Renal cortex interstitium (tissue), 11 donors: ENCODE results near the gene KCNQ1. TPM values are rescaled to one million over a fixed set of nuclear protein-coding genes. Genes with fewer than 3 reads are reported as not detected.

Experiments used
- DNase-seq, 11 donors: peaks; one replicate each; pipeline ENCODE4 v3.0.0-alpha.2; 2013; ENCODE audit warnings: low read depth in 9 of 11, low spot score in 4 of 11; ENCODE audit errors: extremely low read depth in 1 of 11
- polyA plus RNA-seq, 3 donors: library from polyadenylated mRNA; unstranded; fragments of 120-200 nt; gene quantifications; one replicate each; pipeline ENCODE4 v1.2.1, GENCODE V29; 2013; ENCODE audit not compliant: insufficient read length in 3 of 3

Gene KCNQ1
- polyA plus RNA-seq, 3 donors = 9.2 to 13.2 (median 10.6) TPM

DNA sequence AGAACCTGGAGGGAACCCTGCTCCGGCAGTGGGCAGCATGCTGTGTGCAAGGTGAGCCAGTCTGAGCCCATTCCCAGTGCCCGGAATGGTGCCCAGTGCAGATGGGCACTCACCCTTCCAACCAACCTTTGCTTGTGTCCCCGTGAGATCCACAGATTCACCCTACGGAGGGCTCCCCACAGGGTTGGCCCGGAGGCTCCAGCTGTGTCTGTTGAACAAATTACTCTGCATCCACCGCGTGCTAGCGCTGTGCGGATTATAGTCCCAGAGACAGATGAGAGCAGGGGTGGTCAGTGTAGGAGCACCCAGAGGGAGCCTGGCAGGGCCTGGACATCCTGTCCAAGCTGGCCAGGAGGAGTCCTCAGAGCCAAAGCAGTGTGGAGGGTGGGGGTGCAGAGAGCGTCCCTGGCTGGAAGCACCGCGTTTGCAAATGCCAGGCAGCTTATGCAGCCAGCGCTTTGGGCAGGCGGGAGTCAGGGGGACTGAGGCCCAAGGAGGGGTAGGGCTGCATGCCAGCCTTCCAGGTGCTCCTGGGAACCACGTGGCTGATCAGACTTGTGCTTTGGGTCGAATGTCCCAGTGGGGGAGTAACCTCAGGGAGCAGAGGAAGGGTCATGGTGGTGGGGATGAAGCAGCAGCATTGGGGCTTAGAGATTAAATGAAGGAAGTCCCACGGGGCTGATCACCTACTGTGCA is 80.5 kb downstream of the KCNQ1 start:
- no peak for DNase-seq

DNA sequence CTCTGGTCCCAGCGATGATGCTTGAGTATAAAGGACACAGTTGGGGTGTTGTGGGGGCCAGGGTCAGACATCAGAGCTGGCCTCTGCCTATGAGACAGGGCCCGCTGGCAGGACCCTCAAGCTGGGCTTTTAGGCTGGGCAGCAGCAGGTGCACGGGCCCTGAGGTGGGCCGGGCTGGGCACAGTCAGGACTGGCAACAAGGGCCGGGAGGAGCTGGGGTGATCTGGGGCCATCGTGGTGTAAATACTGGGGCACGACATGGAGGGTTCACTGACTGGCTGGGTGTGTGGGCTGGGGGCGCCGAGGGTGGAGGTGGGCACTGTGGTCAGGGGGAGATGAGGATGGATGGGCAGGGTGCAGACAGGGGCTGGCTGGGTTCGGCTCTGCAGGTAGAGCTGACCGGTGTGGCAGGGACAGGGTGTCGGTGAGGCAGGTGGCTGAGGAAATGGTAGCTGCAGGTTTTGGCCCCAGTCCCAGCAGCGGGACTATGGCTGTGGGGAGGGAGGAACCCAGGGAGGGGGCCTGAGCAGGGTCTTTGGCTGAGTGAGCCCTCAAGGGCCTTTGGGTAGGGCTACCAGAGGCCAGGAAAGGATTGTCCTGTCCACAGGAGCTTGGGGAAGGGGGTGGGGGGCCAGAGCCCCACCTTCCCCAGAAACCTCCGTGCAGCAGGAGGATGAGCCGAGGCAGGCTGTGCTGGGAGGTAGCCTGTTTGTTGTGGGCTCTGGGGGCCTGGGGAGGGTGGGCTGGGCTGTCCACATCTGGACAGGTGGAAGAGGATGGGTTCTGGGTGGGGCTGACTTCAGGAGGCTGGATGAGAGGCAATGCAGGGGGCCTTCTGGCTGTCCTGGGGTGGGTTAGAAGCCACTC is 81.4 kb downstream of the KCNQ1 start:
- DNase-seq = no peak

DNA sequence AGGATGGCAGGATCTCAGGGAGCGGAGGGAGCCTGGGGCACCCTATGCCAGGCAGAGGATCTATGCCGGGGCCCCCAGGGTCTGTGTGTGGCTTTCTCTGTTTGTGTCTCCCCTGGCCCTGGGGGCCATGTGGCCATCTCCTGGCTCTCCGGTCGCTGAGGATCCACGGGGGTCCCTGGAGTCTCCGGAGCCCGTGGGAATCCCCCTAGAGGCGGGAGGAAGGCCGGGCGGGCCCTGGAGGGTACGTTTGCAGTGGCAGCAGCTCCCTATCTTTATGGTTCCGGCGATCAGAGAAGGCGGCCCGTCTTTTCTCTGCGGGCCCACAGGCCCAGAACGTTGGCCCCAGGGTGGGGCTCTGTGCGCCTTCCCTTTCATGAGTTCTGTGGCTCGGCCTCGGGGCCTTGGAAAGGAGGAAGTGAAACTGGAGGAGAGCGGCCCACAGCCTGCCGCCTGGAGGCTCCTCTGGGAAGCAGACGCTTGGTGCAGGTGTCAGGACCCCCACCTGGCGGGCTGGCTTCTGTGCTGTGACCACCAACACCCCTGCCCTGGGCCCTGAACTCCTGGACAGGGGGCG is 82.1 kb downstream of the KCNQ1 start:
- DNase-seq = no peak

DNA sequence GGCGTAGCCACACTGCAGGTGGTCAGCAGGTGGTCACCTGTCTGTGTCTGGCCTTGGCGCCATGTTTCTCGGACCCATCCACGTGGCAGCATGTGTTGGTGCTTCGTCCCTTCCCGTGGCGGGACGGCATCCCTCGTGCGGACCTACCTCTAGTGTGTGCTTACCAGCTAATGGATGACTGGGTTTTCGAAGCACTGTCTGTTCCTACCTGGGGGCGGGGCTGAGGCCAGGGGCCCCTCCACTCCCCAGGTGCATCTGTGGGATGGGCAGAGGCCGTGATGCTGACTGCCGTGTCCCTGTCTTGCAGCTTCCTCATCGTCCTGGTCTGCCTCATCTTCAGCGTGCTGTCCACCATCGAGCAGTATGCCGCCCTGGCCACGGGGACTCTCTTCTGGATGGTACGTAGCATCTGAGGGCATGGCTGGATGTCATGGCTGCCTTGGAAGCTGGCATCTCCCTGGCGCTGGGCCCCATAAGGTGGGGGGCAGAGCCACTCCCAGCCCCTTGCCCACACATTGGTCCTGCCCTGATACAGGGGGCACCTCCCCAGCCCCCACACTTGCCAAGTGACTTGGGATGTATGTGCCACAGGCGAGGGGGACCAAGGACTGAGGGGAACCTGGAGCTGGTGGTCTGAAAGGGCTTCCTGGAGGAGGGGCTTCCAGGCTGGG is 82.9 kb downstream of the KCNQ1 start:
- no peak for DNase-seq

DNA sequence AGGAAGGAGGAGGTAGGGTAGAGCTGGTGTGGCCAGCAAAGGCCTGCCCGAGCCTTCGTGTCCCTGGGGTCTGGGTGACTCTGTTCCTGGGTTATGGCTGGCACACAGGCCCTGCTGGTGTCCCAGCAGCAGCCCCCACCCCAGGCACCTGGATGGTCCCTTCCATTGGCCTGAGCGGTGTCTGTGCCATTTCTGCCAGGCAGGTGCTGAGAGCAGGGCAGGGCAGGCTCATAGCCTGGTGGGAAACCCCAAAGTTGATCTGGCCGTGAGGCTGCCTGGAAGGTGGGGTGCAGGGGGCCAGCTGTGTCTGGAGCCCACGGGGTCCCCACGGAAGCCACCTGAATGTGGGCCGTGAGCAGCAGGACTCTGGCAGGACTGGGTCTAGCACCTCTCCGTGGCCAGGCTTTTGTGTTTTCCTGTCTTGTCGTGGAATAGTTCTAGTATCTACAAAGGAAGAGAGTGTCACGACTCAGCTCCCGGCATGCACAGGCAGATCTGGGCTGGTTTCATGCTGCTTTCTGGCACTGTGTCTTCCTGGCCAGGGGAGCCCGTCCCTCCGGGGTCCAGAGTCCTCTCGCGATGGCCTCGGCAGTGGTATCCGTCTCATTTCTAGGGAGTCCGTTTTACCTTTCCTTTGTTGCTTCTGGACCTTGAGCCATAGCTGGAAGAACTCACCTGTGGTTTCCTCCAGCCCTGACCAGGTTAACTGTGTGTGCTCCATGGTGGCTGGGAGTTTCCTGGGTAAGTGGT is 83.7 kb downstream of the KCNQ1 start:
- DNase-seq = no peak

DNA sequence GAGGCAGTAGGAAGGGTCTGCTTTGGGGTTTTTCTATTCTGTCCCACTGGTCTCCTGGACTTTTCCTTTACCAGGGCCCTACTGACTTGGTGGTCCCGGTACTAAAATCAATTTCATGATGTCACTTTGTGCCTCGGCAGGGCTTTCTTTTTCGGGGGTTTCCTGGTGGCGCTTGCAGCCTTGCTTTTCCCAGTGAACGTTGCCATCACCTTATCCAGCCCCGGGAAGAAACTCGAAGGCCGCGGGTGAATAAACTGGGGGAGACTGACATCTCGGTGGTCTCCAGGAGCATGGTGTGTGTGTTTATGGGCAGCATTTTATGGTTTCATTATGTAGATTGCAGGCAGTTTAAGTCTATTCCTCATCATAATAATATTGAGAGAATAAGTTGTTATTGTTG is 84.4 kb downstream of the KCNQ1 start:
- DNase-seq = no peak

DNA sequence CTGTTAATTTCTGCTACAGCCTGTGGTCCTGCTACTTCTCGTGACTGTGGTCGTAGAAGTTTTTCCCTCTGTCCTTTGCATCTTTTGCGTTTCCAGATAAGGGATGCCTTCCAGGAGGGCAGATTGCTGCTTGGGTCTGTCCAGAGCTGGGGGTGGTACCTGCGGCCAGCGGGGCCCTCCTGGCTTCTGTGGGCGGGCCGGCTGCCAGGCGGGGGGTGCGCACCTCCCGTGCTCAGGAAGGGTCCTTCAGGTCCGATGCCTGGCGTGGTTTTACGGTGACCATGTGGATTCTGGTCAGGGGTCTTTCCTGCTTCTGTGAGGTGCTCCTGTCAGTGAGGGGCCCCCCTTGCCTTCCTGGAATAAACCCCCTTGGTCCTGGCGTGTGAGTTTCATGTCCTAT is 84.8 kb downstream of the KCNQ1 start:
- DNase-seq = no peak

DNA sequence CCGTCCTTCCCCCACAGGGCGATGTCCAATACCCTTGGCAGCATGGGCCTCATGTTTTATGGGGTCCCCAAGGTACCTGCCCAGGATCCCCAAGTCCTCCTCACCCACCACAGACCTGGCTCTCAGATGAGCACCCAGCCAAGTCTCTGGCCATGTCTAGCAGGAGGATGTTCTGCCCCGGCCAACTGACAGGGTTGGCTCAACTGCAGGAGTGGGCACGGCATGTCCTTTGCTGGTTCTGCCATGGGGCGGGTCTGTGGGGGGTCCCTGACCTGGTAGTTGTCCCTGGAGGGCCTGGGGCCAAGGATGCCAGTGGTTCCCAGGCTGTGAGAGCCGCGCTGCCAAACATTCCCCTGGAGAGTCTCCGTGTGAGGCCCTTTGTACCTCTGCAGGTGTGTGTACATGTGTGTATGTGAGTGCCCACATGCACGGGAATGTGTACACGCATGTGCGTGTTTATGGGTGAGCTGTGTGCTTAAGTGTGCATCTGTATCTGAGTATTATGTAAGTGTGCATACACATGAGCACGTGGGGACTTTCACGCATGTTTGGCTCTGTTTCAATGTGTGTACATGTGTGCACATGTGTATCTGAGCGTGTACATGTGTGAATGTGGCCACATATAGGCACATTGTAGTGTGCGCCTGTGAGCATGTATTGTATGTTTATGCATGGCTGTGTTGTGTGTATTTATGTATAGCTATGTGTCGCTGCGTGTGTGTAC is 85.5 kb downstream of the KCNQ1 start:
- DNase-seq = no peak

DNA sequence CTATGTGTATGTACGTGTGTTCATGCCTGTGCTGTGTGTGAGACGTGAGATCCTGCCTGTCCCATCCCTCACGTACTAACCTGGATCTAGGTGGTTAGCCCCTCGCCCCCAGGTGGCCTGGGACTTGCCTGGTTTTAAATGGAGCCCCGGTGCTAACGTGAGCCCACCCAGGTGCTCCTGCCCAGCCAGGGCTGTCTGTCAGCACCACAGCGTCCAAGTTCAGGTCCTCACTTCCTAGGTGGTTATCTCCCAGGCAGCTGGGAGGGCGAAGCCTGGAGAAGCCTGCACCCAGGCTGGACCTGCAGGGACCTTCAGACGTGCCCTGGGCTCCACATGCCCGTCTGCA is 86.0 kb downstream of the KCNQ1 start:
- no peak for DNase-seq

DNA sequence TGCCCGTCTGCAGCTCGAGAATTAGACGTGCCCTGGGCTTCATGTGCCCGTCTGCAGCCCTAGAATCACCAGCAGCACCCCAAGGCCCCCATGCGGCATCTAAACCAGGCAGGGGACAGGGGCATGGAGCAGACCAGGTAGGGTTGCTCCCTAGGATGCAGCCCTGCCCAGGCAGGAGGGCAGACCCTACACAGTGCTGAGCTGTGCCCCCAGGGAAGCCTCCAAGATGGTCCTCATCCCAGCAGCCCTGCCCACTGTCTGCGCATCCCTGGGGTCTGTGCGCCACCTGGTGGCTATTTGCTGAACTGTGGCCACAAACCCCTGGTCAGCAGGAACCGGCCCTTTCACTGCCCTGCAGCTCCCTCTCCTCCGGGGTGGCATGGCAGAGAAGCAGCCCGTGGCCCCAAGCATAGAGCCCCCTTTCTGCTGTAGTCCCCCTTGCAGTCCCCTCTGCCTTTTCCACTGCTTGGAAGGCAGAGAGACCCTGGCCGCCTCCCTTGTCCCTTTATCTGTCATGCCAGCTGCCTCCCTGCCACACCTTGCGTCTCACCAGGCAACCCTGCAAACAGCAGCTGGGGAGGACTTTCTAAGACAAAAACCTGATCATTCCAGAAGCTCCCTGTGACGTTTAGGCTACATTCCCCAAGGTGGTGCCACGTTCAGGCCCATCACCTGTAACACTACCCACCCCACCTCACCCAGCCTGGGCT is 86.6 kb downstream of the KCNQ1 start:
- DNase-seq = peak in 5 of 11 donors; percentile 50 to 80 (median 62)

DNA sequence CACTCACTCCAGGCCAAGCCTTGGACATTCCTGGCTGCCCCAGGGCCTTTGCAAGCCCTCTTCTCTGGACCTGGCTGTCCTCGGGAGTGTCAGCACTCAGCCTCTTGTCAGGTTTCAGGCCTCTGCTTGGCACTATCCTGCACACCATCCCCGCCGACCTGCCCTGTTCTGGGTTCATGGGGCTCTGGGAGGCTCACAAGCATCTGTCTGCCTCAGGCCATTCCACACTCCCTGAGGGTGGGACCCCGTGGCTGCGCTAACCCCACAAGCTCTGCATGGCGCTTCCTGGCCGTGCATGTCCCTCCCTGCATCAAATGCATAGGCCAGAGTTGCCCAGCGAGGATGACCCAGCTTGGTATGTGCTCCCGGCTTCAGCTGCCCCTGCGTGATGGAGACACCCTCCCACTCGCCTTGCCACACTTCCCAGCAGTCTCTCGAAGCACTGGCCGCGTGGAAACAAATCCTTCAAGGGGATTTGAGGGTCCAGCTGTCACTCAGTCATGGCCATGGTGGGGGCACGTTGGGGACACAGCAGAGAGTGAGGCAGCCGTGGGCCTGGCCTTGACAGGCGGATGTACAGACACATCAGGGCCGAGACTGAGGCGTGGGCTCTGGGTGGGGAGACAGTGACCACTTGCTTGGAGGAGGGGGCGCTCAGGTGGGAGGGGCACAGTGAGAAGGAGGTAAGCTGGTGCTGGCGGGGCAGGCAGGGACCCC is 87.3 kb downstream of the KCNQ1 start:
- DNase-seq = no peak

DNA sequence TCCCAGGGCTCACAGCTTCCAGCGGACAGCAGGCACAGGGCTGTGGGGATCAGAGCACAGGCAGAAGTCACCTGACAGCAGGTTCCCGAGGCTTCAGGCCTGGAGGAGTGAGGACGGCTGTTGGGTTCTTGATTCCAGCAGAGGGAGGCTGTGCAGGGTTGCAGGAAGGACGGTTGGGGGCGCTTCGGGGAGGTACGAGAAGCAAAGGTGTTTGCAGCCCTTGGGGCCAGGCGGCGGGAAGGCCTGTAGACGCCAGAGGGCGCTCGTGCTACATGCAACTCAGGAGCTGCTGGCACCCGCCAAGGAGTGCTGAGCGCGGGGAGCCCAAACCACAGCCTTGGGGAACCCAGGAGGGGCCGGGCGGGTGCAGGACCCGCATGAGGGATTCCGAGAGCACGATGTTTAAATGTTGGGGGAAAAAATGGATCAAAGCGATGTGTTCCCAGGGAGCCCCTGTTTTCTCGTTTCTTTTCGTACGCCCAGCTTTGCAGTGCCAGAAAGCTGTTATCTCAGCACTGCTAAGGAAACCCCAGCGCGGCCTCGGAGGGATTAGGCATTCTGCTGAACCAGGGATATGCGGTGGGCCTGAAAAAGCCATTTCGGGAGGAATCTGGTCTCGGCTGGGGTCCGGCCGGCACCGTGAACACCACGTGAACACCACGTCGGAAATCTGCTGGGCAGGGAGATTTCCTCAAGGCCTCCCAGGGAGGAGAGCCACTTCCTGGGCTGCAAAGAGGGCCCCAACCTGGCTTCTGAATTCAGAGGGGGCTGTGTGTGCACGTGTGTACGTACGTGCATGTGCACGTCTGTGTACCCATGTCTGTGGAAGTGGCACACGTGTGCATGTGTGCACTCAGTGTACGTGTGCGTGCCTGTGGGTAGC is 88.1 kb downstream of the KCNQ1 start:
- peak; percentile 79 to 88 (median 86) for DNase-seq

DNA sequence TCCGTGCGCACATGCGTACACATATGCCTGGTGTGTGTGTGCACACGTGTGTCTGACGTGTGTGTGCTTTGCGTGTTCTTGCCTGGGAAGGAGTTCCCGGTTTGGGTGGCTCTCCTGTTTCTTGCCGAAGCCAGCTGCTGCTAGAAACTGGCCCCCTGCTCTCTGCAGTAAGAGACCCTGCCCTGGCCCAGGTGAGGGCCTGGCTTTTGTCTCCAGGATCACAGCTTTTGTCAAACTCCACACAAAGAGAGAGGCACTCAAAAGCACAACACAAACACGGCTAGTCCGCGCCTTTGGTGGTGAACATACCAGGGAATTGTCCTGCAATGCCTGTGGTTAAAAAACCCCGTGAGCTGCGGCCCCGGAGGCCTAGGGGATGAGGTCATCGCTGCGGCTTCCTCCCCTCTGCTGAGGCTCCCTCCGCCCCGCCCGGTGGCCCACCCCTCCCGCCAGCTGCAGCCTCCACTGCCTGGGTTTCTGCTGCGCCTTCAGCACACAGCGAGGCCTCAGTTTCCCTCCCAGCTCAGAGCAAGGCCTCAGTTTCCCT is 88.9 kb downstream of the KCNQ1 start:
- DNase-seq = peak in 2 of 11 donors; percentile 58 to 71

DNA sequence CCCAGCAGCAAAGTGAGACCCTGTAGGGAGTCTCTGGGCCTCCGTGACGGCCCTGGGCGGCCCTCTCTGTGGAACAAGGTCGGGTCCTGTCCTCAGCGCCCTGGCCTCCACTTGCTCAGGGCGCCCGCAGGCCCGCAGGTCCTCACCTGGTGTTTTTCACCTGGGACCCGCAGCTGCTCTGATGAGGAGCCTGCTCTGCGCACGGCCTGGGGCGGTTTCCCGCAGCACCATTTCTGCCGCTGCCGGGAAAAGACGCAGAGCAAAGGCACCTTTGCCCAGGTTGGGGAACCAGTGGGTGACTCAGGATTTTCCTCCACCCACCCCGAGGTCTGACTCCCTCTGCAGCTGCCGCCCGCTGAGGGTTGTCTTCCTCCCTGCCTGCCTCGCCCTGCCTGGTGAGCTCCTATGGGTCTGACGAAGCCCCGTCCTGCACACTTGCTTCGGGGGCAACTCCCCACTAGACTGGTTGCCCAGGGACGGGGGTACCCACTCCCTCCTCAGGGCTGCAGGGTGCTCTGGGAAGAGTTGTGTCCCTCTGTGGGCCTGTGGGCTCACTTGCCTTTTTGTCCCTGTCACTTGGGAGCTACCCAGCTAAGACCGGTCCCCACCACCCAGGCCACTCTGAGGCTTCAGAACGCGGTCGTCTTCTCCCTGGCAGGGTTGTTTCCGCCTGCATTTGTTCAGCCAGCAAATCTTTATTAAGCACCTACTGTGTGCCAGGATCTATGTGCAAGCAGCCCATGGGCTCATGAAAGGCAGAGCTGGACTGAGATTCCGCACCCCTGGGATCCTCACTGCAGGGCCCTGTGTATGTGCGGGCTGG is 89.5 kb downstream of the KCNQ1 start:
- DNase-seq = no peak

DNA sequence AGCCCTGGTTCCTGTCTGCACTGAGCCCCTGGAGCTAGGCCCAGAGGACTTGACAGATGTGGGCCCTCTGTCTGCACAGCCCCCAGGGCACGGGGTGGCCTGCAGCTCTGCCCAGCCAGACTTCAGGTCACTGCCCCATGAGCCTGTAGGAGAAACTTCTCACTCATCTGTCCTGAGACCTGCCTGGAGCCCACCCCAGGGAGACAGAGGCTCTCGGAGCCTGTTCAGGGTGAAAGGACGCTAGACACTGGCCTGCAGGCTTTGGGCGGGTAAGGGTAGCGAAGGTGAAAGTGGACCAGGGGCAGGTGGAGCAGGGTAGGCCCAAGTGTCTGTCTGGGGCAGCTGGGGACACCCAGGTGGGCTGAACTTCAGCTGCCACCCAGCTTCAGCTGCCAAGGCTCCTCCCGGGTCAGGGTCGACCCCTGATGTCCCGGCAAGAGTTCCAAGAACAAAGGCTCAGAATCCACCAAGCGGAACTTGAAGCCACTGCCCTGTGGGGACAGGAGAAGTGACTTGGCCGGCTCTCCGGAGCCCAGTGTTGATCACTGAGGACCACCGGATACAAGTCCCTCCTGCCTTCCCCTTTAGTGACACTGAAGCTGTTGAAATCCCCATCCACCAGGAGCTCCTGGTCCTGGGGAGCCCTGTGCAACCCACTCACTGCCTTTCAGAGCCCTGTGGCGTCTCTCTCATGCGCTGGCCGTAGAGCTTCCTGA is 90.3 kb downstream of the KCNQ1 start:
- DNase-seq = no peak
